GM23248 (cell line): Measurements from ENCODE around the gene STH. TPM values are rescaled to one million over a fixed set of nuclear protein-coding genes. Genes with fewer than 3 reads are reported as not detected.

Source experiments
- DNase-seq: peaks from one replicate; pipeline ENCODE4 v3.0.0-alpha.2; 2015
- H2AFZ ChIP-seq: fragments of 200-600 bp; sonication (generic); 2 replicates; pipeline ENCODE4 v1.6.1; 2016; ENCODE audit warnings: antibody characterized with exemption
- H3F3A ChIP-seq: fragments of 200-600 bp; sonication (generic); 2 replicates; pipeline ENCODE4 v1.6.1; 2016; ENCODE audit warnings: mild to moderate bottlenecking, antibody characterized with exemption, mixed run types; ENCODE audit not compliant: insufficient read depth
- H3K27ac ChIP-seq: fragments of 200-600 bp; sonication (generic); 2 replicates; pipeline ENCODE4 v1.5.1; 2016; ENCODE audit warnings: mild to moderate bottlenecking
- H3K27me3 ChIP-seq: fragments of 200-600 bp; sonication (generic); replicated peaks from 2 replicates; pipeline ENCODE4 v1.6.1; 2016; ENCODE audit warnings: mild to moderate bottlenecking; ENCODE audit not compliant: insufficient read depth
- H3K36me3 ChIP-seq: fragments of 200-600 bp; sonication (generic); 2 replicates; pipeline ENCODE4 v1.6.1; 2016; ENCODE audit warnings: low read depth, mild to moderate bottlenecking
- H3K4me1 ChIP-seq: fragments of 200-600 bp; sonication (generic); 2 replicates; pipeline ENCODE4 v1.6.1; 2016; ENCODE audit warnings: mild to moderate bottlenecking; ENCODE audit not compliant: insufficient read depth
- H3K4me2 ChIP-seq: fragments of 200-600 bp; sonication (generic); one replicate; pipeline ENCODE4 v1.6.1; 2016; ENCODE audit warnings: mild to moderate bottlenecking; ENCODE audit not compliant: unreplicated experiment
- H3K4me3 ChIP-seq: fragments of 200-600 bp; sonication (generic); 2 replicates; pipeline ENCODE4 v1.5.1; 2016; ENCODE audit warnings: mild to moderate bottlenecking
- H3K79me2 ChIP-seq: fragments of 200-600 bp; sonication (generic); 2 replicates; pipeline ENCODE4 v1.6.1; 2016; ENCODE audit warnings: mild to moderate bottlenecking; ENCODE audit not compliant: insufficient read depth
- H3K9ac ChIP-seq: fragments of 200-600 bp; sonication (generic); 2 replicates; pipeline ENCODE4 v1.6.1; 2016; ENCODE audit warnings: mild to moderate bottlenecking
- H3K9me2 ChIP-seq: fragments of 200-600 bp; sonication (generic); 2 replicates; pipeline ENCODE4 v1.6.1; 2016; ENCODE audit warnings: mixed run types, mild to moderate bottlenecking, moderate library complexity; ENCODE audit not compliant: insufficient read depth
- H3K9me3 ChIP-seq: fragments of 200-600 bp; sonication (generic); one replicate; pipeline ENCODE4 v1.6.1; 2017; ENCODE audit warnings: low read depth
- H4K20me1 ChIP-seq: fragments of 200-600 bp; sonication (generic); 2 replicates; pipeline ENCODE4 v1.6.0; 2016; ENCODE audit not compliant: insufficient read depth
- EZH2 ChIP-seq: fragments of 200-600 bp; sonication (generic); IDR thresholded peaks from 2 replicates; pipeline ENCODE4 v1.6.1; 2018; ENCODE audit warnings: antibody characterized with exemption, mild to moderate bottlenecking; ENCODE audit not compliant: insufficient read depth, poor library complexity, severe bottlenecking
- EZH2phosphoT487 ChIP-seq: fragments of 200-600 bp; sonication (generic); IDR thresholded peaks from 2 replicates; pipeline ENCODE4 v1.6.1; 2018; ENCODE audit warnings: antibody characterized with exemption, moderate library complexity, mild to moderate bottlenecking, low read depth; ENCODE audit not compliant: insufficient read depth
- WGBS, 2 experiments: methylation state at CpG; one replicate each; pipeline ENCODE4 v1.1.6; 2015 to 2017; ENCODE audit warnings: low lambda C conversion rate in 2 of 2, low coverage in 1 of 2; ENCODE audit errors: missing lambda C conversion rate in 2 of 2; 5-methylcytosine and 5-hydroxymethylcytosine counted together
- in situ Hi-C: fragments of 300-500 bp; cut with MboI; formaldehyde crosslinking; loops from 2 replicates; pipeline ENCODE4 v1.15.0; 2020
- polyA plus RNA-seq: library from polyadenylated mRNA; unstranded; fragments of >200 nt; fragmentation: Nextera tagmentation; extraction: Ambion mirVana; gene quantifications from 2 replicates; pipeline ENCODE4 v1.2.1, GENCODE V29; 2016
- total RNA-seq: library from RNA; depleted of rRNA; stranded (reverse); fragments of >200 nt; shearing (Covaris generic); gene quantifications from 2 replicates; pipeline ENCODE4 v1.2.3, GENCODE V29; 2014

STH gene
- total and polyA plus RNA-seq, 2 experiments from 2014 or later, result not detected

GRCh38 chr17:45976391-45976754 is 22.7 kb upstream of the STH start:
- Histone ChIP-seq H3K9me2 (no peaks in the 10 kb centered on the region), H3K4me3 (no peak overlapping the region), H3K9me3 (no peaks in the 10 kb centered on the region), H3K27ac (no peak overlapping the region), H4K20me1 (no peaks in the 10 kb centered on the region), H3K27me3 (peaks cover 8% of the 10 kb centered on the region), H3F3A (no peaks in the 10 kb centered on the region), H3K79me2 (no peaks in the 10 kb centered on the region), H3K4me1 (no peaks in the 10 kb centered on the region), H3K4me2 (no peak overlapping the region), H3K9ac (no peak overlapping the region), H3K36me3 (no peaks in the 10 kb centered on the region), H2AFZ (no peak overlapping the region)
- no peak for DNase-seq
- in situ Hi-C loops, result no loop called here
- TF ChIP-seq EZH2 (no peak), EZH2phosphoT487 (no peak)
- WGBS, 2 experiments, result 76 to 82% methylated on average over 2 of the region's 2 CpGs

- H3K4me2 ChIP-seq, result no peak overlapping the region
- no peaks in the 10 kb centered on the region for H3K9me2 ChIP-seq
- H3K4me1 ChIP-seq, result no peaks in the 10 kb centered on the region
- no peaks in the 10 kb centered on the region for H3F3A ChIP-seq
- in situ Hi-C loops, result no loop called here
- no peak for DNase-seq
- no peaks in the 10 kb centered on the region for H3K9me3 ChIP-seq
- H3K36me3 ChIP-seq, result no peaks in the 10 kb centered on the region
- no peak overlapping the region for H3K27ac ChIP-seq
- H4K20me1 ChIP-seq, result no peaks in the 10 kb centered on the region
- no peak overlapping the region for H2AFZ ChIP-seq
- no peak overlapping the region for H3K4me3 ChIP-seq
- H3K79me2 ChIP-seq, result no peaks in the 10 kb centered on the region
- TF ChIP-seq EZH2, result no peak
- TF ChIP-seq EZH2phosphoT487, result no peak
- H3K27me3 ChIP-seq, result peaks cover 8% of the 10 kb centered on the region
- H3K9ac ChIP-seq, result no peak overlapping the region
- 70 to 73% methylated on average over 18 of the region's 18 CpGs for WGBS, 2 experiments
Observed at GRCh38 chr17:45976755-45977505, 22.1 kb upstream of the STH start.

- Histone ChIP-seq H3K27me3 (peaks cover 5% of the 10 kb centered on the region), H3K36me3 (no peaks in the 10 kb centered on the region), H3F3A (no peaks in the 10 kb centered on the region), H4K20me1 (no peaks in the 10 kb centered on the region), H3K4me3 (no peak overlapping the region), H3K9me3 (no peaks in the 10 kb centered on the region), H2AFZ (no peak overlapping the region), H3K9ac (no peak overlapping the region), H3K4me2 (no peak overlapping the region), H3K27ac (no peak overlapping the region), H3K4me1 (no peaks in the 10 kb centered on the region), H3K79me2 (no peaks in the 10 kb centered on the region), H3K9me2 (no peaks in the 10 kb centered on the region)
- in situ Hi-C loops, result no loop called here
- DNase-seq, result no peak
- WGBS, 2 experiments, result 60 to 67% methylated on average over 4 of the region's 4 CpGs
- TF ChIP-seq EZH2phosphoT487, result no peak
- TF ChIP-seq EZH2, result no peak
Observed at GRCh38 chr17:45977506-45977824, 21.6 kb upstream of the STH start.

GRCh38 chr17:45977976-45978626 is 20.9 kb upstream of the STH start:
- no peaks in the 10 kb centered on the region for H3K27me3 ChIP-seq
- in situ Hi-C loops, result no loop called here
- DNase-seq, result no peak
- no peaks in the 10 kb centered on the region for H3K9me3 ChIP-seq
- TF ChIP-seq EZH2 (no peak), EZH2phosphoT487 (no peak)
- no peak overlapping the region for H3K4me3 ChIP-seq
- H3K4me1 ChIP-seq, result no peaks in the 10 kb centered on the region
- H3K4me2 ChIP-seq, result no peak overlapping the region
- H3K27ac ChIP-seq, result no peak overlapping the region
- H3K9ac ChIP-seq, result no peak overlapping the region
- 54 to 58% methylated on average over 3 of the region's 3 CpGs for WGBS, 2 experiments
- no peaks in the 10 kb centered on the region for H3F3A ChIP-seq
- no peaks in the 10 kb centered on the region for H3K36me3 ChIP-seq
- H3K9me2 ChIP-seq, result no peaks in the 10 kb centered on the region
- no peaks in the 10 kb centered on the region for H3K79me2 ChIP-seq
- no peak overlapping the region for H2AFZ ChIP-seq
- no peaks in the 10 kb centered on the region for H4K20me1 ChIP-seq
